ENCODE results near the gene EPS8.

DNA sequence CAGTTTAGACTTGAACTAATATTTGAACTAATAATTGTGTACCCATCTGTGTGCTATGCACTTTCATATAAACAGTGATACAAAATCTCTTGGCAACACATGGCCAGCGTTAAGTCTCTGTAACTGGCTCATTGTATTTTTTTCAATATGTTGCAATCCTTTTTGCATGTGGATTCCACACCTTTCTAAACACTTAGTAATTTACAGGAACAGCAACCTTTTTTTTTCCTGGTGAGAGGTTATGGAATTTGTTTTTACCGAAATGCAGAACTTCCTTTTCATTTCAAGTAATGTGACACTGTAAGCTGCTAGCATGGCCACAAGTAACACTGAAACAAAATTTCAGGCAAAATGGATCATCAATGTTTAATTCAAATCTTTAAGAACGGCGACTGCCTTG lies 45.4 kb upstream of the EPS8 start:
- TF ChIP-seq, protein P1, sequence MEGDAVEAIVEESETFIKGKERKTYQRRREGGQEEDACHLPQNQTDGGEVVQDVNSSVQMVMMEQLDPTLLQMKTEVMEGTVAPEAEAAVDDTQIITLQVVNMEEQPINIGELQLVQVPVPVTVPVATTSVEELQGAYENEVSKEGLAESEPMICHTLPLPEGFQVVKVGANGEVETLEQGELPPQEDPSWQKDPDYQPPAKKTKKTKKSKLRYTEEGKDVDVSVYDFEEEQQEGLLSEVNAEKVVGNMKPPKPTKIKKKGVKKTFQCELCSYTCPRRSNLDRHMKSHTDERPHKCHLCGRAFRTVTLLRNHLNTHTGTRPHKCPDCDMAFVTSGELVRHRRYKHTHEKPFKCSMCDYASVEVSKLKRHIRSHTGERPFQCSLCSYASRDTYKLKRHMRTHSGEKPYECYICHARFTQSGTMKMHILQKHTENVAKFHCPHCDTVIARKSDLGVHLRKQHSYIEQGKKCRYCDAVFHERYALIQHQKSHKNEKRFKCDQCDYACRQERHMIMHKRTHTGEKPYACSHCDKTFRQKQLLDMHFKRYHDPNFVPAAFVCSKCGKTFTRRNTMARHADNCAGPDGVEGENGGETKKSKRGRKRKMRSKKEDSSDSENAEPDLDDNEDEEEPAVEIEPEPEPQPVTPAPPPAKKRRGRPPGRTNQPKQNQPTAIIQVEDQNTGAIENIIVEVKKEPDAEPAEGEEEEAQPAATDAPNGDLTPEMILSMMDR (conservative IDR thresholded peaks at IDR 0.05), result no peak
- TF ChIP-seq EZH2 (IDR thresholded peaks at IDR 0.05; ENCODE audit: low read depth), result no peak

Measured in PC-9 (cell line).